Keratinocyte (primary cell): ENCODE measurements around the gene MEA1.

Experiments used
- EZH2 ChIP-seq: IDR thresholded peaks from one replicate; pipeline ENCODE4 v1.6.1; 2012; ENCODE audit warnings: inconsistent platforms, mild to moderate bottlenecking, low read length, moderate library complexity
- TF ChIP-seq, protein P1 (sequence below), 3 experiments: IDR thresholded peaks in 1 of 3; conservative IDR thresholded peaks in 1 of 3; optimal IDR thresholded peaks in 1 of 3; 2 replicates in 2 of 3; 3 replicates in 1 of 3; pipeline versions ENCODE3 to v1.5.1; 2011; ENCODE audit warnings: low read length in 3 of 3, mild to moderate bottlenecking in 3 of 3, moderate library complexity in 2 of 3, control low read depth in 1 of 3, inconsistent platforms in 1 of 3; ENCODE audit not compliant: insufficient read depth in 2 of 3; ENCODE audit errors: extremely low read depth in 1 of 3

DNA sequence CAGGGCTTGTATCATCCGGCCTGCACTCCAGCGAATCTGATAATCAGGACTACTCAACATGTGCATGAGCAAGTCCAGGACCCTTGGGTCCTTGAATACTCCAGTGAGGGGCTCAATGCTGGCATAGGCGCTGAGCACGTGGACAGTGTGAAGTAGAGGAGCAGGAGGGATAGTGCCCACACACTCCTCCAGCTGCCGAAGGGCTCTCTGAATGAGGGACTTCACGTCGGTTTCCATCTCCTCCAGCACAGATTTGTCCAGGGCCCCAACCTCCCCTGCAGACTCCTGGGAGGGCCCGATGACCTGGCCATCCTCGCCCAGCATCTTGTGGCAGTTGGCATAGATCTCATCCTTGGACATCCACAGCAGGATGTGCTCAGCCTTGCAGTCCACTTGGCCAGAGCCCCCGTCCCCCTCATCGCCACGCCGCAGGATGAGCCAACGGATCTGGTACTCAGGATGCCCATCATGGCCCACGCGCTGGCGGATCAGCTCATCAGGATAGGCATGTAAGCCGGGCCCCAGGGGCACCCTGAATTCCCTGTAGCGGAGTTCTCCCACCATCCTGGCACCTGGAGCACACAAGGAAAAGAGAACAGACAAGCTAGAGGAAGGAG lies 38.6 kb upstream of the MEA1 start:
- TF ChIP-seq, protein P1, sequence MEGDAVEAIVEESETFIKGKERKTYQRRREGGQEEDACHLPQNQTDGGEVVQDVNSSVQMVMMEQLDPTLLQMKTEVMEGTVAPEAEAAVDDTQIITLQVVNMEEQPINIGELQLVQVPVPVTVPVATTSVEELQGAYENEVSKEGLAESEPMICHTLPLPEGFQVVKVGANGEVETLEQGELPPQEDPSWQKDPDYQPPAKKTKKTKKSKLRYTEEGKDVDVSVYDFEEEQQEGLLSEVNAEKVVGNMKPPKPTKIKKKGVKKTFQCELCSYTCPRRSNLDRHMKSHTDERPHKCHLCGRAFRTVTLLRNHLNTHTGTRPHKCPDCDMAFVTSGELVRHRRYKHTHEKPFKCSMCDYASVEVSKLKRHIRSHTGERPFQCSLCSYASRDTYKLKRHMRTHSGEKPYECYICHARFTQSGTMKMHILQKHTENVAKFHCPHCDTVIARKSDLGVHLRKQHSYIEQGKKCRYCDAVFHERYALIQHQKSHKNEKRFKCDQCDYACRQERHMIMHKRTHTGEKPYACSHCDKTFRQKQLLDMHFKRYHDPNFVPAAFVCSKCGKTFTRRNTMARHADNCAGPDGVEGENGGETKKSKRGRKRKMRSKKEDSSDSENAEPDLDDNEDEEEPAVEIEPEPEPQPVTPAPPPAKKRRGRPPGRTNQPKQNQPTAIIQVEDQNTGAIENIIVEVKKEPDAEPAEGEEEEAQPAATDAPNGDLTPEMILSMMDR (optimal IDR thresholded peaks at IDR 0.05 in 1 of 3, IDR thresholded peaks at IDR 0.05 in 1 of 3, conservative IDR thresholded peaks at IDR 0.05 in 1 of 3; ENCODE audit: extremely low read depth in 1 of 3, insufficient read depth in 2 of 3, low read length in 3 of 3), result no peak
- TF ChIP-seq EZH2, result no peak
